ELF-1 (cell line): Measurements from ENCODE around the gene VAPA.
"Not testable (repeated sequence)": the region's sequence is repeated elsewhere in the genome, so short reads cannot be mapped to it uniquely, and the experiment has no call there.

Experiments
- DNase-seq: peaks from one replicate; pipeline ENCODE4 v3.0.0-alpha.2; 2016; ENCODE audit warnings: low read depth, low spot score

Gene VAPA

GRCh38 chr18:9886005-9886348 lies 27.8 kb upstream of the VAPA start:
- DNase-seq, result no peak

GRCh38 chr18:9887992-9888391 lies 25.8 kb upstream of the VAPA start:
- DNase-seq, result no peak

GRCh38 chr18:9890196-9890595 lies 23.6 kb upstream of the VAPA start:
- no peak for DNase-seq

GRCh38 chr18:9890957-9891356 lies 22.9 kb upstream of the VAPA start:
- no peak for DNase-seq

GRCh38 chr18:9891515-9891914 lies 22.3 kb upstream of the VAPA start:
- DNase-seq, result not testable (repeated sequence)

- DNase-seq, result no peak
Measured at GRCh38 chr18:9894454-9895068, 19.3 kb upstream of the VAPA start.

GRCh38 chr18:9897129-9897528 lies 16.7 kb upstream of the VAPA start:
- no peak for DNase-seq

GRCh38 chr18:9897787-9898291 lies 16.0 kb upstream of the VAPA start:
- not testable (repeated sequence) for DNase-seq

- peak; percentile 27 for DNase-seq
Measured at GRCh38 chr18:9898792-9899549, 14.8 kb upstream of the VAPA start.

GRCh38 chr18:9899550-9899930 lies 14.3 kb upstream of the VAPA start:
- DNase-seq, result not testable (repeated sequence)

- no peak for DNase-seq
Measured at GRCh38 chr18:9900699-9901098, 13.1 kb upstream of the VAPA start.

GRCh38 chr18:9901377-9901776 lies 12.4 kb upstream of the VAPA start:
- no peak for DNase-seq

- not testable (repeated sequence) for DNase-seq
Measured at GRCh38 chr18:9902264-9902663, 11.6 kb upstream of the VAPA start.

GRCh38 chr18:9902832-9903231 lies 11.0 kb upstream of the VAPA start:
- DNase-seq, result peak; percentile 17

GRCh38 chr18:9905401-9905922 lies 8.4 kb upstream of the VAPA start:
- DNase-seq, result no peak

GRCh38 chr18:9906481-9906880 lies 7.3 kb upstream of the VAPA start:
- DNase-seq, result no peak

- DNase-seq, result no peak
Measured at GRCh38 chr18:9907867-9908266, 5.9 kb upstream of the VAPA start.

- no peak for DNase-seq
Measured at GRCh38 chr18:9910071-9910470, 3.7 kb upstream of the VAPA start.

GRCh38 chr18:9910661-9911060 lies 3.2 kb upstream of the VAPA start:
- DNase-seq, result no peak

- no peak for DNase-seq
Measured at GRCh38 chr18:9911226-9911625, 2.6 kb upstream of the VAPA start.

GRCh38 chr18:9912285-9912684 lies 1.5 kb upstream of the VAPA start:
- not testable (repeated sequence) for DNase-seq

- no peak for DNase-seq
Measured at GRCh38 chr18:9913151-9913525, 678 bp upstream of the VAPA start.

- DNase-seq, result no peak
Measured at GRCh38 chr18:9914334-9914583, 443 bp downstream of the VAPA start.
